ENCODE results near the gene ARHGAP29. TPM values are rescaled to one million over a fixed set of nuclear protein-coding genes. Genes with fewer than 3 reads are reported as not detected.

Gene ARHGAP29
- total RNA-seq, 1 experiment from 2014 or later: 161 TPM

GRCh38 chr1:94207695-94208094, 29.7 kb downstream of the ARHGAP29 start:
- H3F3A ChIP-seq (ENCODE audit: low read length, unreplicated experiment): peaks cover 36% of the 10 kb centered on the region
- no peak for TF ChIP-seq EZH2 (IDR thresholded peaks at IDR 0.05; ENCODE audit: low read length, unreplicated experiment)
- no peak for TF ChIP-seq CTCF (conservative IDR thresholded peaks at IDR 0.05; ENCODE audit: low read depth, low read length)
- TF ChIP-seq EZH2phosphoT487 (IDR thresholded peaks at IDR 0.05; ENCODE audit: borderline replicate concordance, low read length): no peak
- H3K9me2 ChIP-seq (replicated peaks; ENCODE audit: low read length): no peaks in the 10 kb centered on the region
- H3K27ac ChIP-seq (ENCODE audit: low read length): no peak overlapping the region
- no peak overlapping the region for H3K4me2 ChIP-seq (ENCODE audit: low read length)
- CTCF ChIA-PET: no interaction called here
- H3K9me3 ChIP-seq (ENCODE audit: low read length): no peaks in the 10 kb centered on the region
- intact Hi-C loops (cut with micrococcal nuclease): no loop called here
- no peak for ATAC-seq
- no peak overlapping the region for H3K9ac ChIP-seq (ENCODE audit: low read length)
- POLR2A ChIA-PET (ENCODE audit: unreplicated experiment): no interaction called here
- H3K79me2 ChIP-seq (ENCODE audit: low read length): peaks cover 83% of the 10 kb centered on the region
- 0 out of 2 replicates have a peak, but pooled peaks cover 7% of the 10 kb centered on the region for H3K4me1 ChIP-seq (ENCODE audit: insufficient read depth, low read length)
- BruUV-seq (replicated peaks): no TSS peak
- no peaks in the 10 kb centered on the region for H3K27me3 ChIP-seq (ENCODE audit: low read length)
- H4K20me1 ChIP-seq (ENCODE audit: low read length): peaks cover 38% of the 10 kb centered on the region
- no peak for DNase-seq
- peaks cover 79% of the 10 kb centered on the region for H3K36me3 ChIP-seq (ENCODE audit: low read depth, low read length)
- H3K4me3 ChIP-seq (ENCODE audit: low read length): no peak overlapping the region
- H2AFZ ChIP-seq (ENCODE audit: low read length): no peak overlapping the region

DNA sequence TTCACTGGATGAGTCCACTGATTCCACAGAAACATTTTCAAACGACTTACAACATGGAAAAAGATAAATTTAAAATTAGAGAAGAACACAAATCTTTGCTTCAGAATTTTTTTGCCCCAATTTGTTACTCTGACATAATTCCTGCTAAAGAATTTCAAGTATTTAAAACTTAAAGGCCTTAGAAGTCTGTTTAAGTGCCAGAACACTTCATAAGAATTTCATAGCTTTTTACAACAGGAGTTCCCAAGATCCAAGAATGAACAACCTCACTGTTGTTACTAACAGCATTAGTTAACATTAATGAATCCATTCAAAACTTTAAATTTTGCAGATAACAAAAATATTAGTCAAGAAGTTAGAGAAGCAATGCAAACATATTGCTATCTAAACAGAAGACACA, 31.7 kb downstream of the ARHGAP29 start:
- H3K4me2 ChIP-seq (ENCODE audit: low read length): no peak overlapping the region
- no peaks in the 10 kb centered on the region for H3K27me3 ChIP-seq (ENCODE audit: low read length)
- TF ChIP-seq EZH2 (IDR thresholded peaks at IDR 0.05; ENCODE audit: low read length, unreplicated experiment) (no peak), CTCF (conservative IDR thresholded peaks at IDR 0.05; ENCODE audit: low read depth, low read length) (no peak), EZH2phosphoT487 (IDR thresholded peaks at IDR 0.05; ENCODE audit: borderline replicate concordance, low read length) (no peak)
- intact Hi-C loops (cut with micrococcal nuclease): no loop called here
- ChIA-PET POLR2A (ENCODE audit: unreplicated experiment) (no interaction called here), CTCF (interaction anchor here (0.6 kb wide), 2 partner anchors 27 to 118 kb away, joined by 3 read pairs; no protein-coding TSS in a partner anchor)
- BruUV-seq (replicated peaks): no TSS peak
- H3K4me1 ChIP-seq (ENCODE audit: insufficient read depth, low read length): 0 out of 2 replicates have a peak, but pooled peaks cover 7% of the 10 kb centered on the region
- no peak overlapping the region for H3K27ac ChIP-seq (ENCODE audit: low read length)
- peaks cover 32% of the 10 kb centered on the region for H4K20me1 ChIP-seq (ENCODE audit: low read length)
- H3K36me3 ChIP-seq (ENCODE audit: low read depth, low read length): peaks cover 86% of the 10 kb centered on the region
- H3F3A ChIP-seq (ENCODE audit: low read length, unreplicated experiment): peaks cover 36% of the 10 kb centered on the region
- peaks cover 83% of the 10 kb centered on the region for H3K79me2 ChIP-seq (ENCODE audit: low read length)
- no peaks in the 10 kb centered on the region for H3K9me3 ChIP-seq (ENCODE audit: low read length)
- ATAC-seq: no peak
- DNase-seq: no peak
- no peaks in the 10 kb centered on the region for H3K9me2 ChIP-seq (replicated peaks; ENCODE audit: low read length)
- H3K4me3 ChIP-seq (ENCODE audit: low read length): no peak overlapping the region
- no peak overlapping the region for H3K9ac ChIP-seq (ENCODE audit: low read length)
- no peak overlapping the region for H2AFZ ChIP-seq (ENCODE audit: low read length)

DNA sequence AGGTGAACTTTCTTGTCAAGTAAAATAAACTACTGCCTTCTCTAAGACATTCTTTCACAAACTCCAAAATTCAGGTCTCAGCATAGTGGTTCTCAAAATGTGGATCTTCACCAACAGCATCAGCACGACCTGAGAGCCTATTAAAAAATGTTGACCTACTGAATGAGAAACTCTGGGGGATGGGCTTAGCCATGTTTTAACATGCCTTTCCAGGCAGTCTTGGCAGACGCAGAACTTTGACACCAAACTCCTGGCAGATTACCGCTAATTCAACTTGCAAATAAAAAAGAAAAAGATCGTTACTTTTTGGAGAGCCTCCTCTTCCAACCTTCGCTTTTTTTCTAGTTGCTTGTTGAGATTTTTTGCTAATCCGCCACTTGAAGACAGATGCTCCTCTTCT, 35.1 kb downstream of the ARHGAP29 start:
- Histone ChIP-seq H2AFZ (ENCODE audit: low read length) (no peak overlapping the region), H3K9me3 (ENCODE audit: low read length) (no peaks in the 10 kb centered on the region), H3K9ac (ENCODE audit: low read length) (no peak overlapping the region), H3K36me3 (ENCODE audit: low read depth, low read length) (peaks cover 90% of the 10 kb centered on the region), H3K9me2 (replicated peaks; ENCODE audit: low read length) (no peaks in the 10 kb centered on the region), H3K4me1 (ENCODE audit: insufficient read depth, low read length) (peaks cover 9% of the 10 kb centered on the region), H3K27ac (ENCODE audit: low read length) (no peak overlapping the region), H3K4me2 (ENCODE audit: low read length) (no peak overlapping the region), H3K4me3 (ENCODE audit: low read length) (no peak overlapping the region), H4K20me1 (ENCODE audit: low read length) (peaks cover 40% of the 10 kb centered on the region), H3K79me2 (ENCODE audit: low read length) (peaks cover 88% of the 10 kb centered on the region), H3K27me3 (ENCODE audit: low read length) (no peaks in the 10 kb centered on the region), H3F3A (ENCODE audit: low read length, unreplicated experiment) (peaks cover 29% of the 10 kb centered on the region)
- ChIA-PET POLR2A (ENCODE audit: unreplicated experiment) (no interaction called here), CTCF (no interaction called here)
- DNase-seq (no peak), ATAC-seq (no peak)
- BruUV-seq (replicated peaks): TSS peak; percentile 19
- no peak for TF ChIP-seq EZH2 (IDR thresholded peaks at IDR 0.05; ENCODE audit: low read length, unreplicated experiment)
- TF ChIP-seq CTCF (conservative IDR thresholded peaks at IDR 0.05; ENCODE audit: low read depth, low read length): no peak
- no peak for TF ChIP-seq EZH2phosphoT487 (IDR thresholded peaks at IDR 0.05; ENCODE audit: borderline replicate concordance, low read length)
- intact Hi-C loops (cut with micrococcal nuclease): no loop called here
